COLO668 (cell line): ENCODE measurements around the gene TMEM117.
A peak's percentile ranks its signal among the peaks of the same experiment; 100 is the strongest.
"Not testable (repeated sequence)": the region's sequence is repeated elsewhere in the genome, so short reads cannot be mapped to it uniquely, and the experiment has no call there.

ENCODE experiments used
- DNase-seq: peaks from one replicate; lab custom pipeline; 2025; ENCODE audit not compliant: unreplicated experiment; lab: John Stamatoyannopoulos, UW

Gene TMEM117

DNA sequence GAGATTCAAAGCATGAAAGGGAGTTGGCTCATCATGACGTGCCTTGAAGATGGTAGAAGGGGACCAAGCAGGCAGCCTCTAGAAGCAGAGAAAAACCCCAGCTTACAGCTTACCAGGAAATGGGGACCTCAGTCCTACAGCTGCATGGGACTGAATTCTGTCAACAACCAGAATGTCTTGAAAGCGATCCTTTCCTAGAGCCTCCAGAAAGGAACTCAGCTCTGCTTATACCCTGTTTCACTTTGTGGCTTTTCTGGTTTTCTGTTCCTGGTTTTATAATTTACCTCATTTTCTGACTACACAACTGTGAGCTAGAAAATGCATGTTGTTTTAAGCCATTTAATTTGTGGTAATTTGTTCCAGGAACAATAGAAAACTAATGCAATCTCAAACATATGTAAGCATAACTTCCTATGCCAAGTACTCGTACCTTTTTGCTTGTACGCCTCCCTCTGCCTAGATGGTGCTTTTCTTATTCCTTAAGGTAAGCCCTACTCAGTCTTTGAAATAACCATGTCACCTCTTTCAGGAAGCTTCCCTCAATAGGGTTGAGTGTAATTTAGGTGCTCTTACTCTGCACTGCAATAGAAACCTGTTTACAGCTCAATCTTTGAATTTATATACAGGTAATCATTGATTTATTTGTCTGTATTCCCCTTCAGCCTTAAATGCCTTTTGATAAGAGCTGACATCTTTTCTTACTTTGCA is 348.8 kb downstream of the TMEM117 start:
- no peak for DNase-seq

DNA sequence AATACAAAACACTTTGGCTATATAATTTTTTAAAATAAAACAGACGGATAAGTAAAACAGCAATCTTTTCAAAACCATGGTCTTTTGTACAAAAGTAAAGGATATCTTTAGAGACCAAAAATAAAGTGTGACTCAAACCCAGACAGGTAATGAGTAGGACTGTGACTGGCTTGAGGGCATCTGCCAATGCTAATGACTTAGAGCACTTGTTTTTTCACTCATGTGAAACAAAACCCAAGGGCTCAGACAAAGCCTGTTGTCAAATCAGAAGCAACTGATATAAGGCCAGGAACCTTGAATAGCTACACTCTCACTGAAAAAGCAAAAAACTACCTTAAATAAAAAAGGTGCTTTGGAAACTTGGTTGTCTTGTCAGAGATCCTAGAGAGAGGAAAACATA is 357.4 kb downstream of the TMEM117 start:
- DNase-seq: peak; percentile 10

DNA sequence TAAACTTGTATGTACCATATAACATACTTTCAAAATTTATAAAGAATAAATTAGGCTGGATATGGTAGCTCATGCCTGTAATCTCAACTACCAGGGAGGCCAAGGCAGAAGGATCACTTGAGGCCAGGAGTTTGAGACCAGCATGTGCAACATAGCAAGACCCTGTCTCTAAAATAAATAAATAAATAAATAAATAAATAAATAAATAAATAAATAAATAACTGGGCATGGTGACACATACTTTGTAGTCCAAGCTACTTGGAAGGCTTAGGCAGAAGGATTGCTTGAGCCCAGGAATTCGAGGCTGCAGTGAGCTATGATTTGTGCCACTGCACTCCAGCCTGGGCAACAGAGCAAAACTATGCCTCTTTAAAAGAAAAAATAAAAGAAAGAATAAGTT is 359.8 kb downstream of the TMEM117 start:
- DNase-seq: not testable (repeated sequence)

DNA sequence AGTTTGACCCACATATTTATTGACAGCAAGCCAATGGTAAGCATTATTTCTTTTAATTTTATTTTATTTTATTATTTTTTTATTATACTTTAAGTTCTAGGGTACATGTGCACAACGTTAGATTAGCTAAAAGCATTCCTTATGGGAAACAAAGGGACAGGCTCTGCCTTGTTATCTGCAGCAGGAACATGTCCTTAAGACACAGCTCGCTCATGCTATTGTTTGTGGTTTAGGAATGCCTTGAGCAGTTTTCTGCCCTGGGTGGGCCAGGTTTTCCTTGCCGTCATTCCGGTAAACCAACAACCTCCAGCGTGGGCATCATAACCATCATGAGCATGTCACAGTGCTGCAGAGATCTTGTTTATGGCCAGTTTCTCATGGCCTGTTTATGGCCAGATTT is 370.2 kb downstream of the TMEM117 start:
- no peak for DNase-seq

DNA sequence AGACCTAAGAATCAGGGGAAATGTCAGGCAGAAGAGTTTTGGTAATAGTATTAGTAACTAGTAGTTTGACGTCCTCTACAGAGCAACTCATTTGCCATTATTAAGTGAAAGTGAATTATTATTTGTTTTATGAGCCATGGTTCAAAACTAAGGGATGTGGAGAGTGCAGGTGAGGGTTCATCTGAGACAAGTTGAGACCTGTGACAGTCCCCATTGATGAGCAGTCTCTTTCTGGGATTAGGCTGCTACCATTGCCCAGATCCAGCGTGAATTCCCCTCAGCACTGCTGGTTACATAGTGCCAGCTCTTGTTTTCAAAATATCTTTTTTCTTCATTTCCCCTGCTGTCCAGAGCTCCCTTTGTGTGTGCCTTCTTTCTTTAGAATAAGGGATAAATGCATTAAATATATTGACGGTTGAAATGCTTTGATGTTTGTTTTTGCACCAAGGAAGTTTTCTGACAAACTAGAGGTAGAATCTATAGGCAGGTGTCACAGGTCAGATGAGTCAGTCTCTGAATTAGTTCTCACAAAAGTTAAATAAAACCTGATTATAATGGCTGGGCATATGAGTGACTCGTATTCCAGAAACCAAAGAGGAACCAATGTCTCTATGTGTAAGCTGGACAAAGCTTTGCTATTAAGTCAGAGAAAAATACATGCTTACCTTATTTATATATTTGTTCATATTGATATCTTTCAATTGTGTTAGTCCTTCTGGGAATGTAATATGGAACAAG is 381.4 kb downstream of the TMEM117 start:
- no peak for DNase-seq

DNA sequence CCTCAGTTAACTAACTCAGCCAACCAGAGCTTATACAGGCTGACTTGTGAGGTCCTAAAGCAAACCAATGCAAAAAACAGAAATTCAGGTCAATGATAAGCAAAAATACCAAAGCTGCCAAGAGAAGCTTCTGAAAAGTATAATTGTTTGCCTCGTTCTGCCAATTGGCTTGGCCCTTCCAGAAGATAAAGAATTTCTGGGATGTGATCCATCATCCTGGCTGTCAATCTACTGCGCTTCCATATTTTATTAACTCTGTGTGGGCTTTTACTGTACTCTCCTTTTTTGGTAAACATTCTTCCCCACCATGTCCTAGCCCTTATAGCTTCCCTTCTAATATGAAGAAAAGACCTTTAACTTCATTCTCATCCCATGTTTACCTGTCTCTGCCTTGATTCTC is 387.9 kb downstream of the TMEM117 start:
- DNase-seq: no peak

DNA sequence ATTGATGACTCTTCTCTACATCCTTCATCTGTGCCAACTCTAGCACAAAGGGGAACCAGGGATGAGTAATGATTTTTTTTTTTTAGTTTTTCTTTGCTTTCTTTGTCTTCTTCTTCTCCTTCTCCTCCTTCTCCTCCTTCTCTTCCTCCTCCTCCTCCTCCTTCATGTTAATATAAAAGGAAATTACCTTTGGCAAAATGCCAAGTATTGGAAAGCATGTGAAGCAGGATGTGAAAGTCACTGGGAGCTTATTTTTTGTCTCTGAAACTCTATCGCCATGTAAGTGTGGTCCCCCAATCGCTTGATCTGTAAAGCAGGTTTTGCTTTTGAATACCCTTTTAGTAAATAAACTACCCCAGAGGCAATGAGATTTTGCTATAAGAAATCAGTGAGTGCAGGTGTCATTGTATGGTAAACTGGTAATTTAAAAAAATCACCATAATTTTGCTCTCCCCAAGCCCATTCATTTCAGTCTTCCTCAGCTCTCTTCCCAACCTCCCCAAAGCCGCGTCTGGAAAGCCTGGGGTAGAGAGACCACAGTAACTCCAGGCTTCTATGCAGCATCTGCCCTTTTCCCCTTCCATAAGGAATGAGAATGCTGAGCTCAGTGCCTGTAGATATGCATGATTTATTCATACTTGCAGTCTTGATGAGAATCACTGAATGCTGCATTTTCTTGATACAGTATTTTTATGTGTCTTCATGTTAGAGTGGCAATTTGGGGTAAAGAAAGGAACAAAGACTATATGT is 388.7 kb downstream of the TMEM117 start:
- no peak for DNase-seq

DNA sequence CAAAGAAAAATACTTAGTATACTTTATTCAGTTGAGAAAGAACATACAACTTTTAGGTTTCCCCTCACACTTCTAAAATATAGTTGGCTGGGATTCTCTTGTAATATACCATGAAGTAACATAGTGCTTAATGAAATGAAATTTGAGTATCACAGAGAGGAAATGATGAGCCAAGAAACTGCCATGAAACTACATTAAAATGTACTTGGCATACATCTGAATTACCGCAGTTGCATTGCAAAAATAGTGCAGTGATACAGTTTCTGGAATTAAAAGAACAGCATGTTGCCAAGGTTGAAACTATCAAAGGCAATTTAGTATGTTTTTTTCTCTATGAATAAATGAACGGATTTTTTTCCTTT is 389.2 kb downstream of the TMEM117 start:
- DNase-seq: no peak

DNA sequence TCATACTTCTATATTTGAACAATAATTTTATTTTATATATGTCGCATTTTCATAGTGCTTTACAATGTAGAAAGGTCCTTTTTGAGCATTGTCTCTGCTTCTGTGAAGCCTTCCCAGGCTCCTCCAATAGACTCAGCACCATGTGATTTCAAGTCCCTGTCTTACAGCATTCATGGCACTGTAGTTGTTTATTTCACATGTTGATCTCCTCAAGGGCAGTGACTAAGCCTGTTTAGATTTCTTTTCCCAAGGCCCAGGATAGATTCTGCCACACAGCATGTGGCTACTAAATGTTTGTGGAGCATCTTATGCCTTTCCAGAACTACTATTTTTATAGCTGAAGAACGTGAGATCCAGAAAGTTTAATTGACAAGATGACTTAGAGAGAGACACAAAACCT is 391.7 kb downstream of the TMEM117 start:
- DNase-seq: no peak

DNA sequence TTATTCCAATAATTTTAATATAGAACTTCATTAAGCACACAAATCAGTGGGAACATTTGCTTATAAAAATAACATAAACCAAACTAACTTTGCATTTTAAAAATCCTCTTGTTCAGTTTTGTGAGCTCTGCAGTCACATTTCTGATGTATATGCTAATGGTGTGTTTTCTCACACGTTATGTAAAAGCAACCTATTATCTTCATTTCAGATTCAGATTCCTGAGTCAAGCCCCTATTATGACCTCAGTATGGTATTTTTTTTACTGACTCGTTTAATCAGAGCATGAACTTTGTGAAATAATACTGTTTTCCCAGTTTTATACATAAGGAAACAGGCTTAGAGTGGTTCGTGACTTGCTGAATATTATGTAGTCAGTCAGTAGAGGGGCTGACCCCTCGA is 394.0 kb downstream of the TMEM117 start:
- DNase-seq: no peak

DNA sequence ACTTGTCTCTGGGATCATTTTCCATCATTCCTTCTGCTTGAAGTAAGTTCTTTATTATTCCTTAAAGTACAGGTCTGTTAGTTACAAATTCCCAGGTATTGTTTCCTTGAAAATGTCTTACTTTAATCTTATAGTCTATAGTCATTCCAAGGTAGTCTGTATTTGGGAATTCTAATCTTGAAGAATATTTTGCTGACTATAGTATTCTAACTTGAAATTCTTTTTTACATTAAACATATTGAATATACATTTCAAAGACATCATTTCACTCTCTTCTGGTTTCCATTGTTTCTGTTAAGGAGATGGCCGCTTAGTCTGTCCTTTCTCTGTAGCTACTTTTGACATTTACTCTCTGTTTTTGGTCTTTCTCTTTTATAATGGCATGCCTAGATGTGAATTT is 399.8 kb downstream of the TMEM117 start:
- no peak for DNase-seq

DNA sequence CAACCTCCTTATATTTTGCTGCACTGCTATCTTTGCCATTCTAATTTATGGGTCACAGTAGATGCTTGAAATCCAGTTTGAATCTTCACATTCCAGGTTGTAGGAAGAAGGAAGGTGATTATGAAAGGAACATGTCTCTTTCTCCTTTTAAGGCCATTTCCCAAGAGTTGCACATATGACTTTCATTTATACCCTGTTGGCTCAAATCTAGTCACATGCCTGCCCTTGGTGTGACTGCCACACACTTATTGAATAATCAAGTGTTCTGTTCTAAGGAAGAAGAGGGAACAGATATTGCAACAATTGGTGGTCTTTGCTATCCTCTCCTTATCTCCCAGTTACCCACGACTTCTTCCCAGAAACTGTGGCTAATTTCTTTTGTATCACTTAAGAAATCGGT is 404.3 kb downstream of the TMEM117 start:
- DNase-seq: no peak

DNA sequence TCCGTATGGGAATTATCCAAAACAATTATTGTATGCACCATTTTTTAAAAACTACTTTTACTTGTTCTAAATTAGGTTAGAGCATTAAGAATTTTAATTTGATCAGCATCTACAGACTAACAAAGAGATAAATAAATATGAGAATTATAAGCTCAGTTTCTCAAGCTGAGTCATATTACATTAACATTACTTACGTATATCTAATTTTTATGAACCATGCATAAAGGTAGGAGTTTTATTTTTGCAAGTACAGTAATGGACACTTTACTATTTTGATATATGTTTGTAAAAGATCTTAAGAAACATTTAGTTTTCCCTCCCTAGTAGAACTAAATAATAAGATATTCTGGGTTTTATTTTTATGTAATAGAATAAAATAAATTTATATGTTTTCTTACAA is 410.1 kb downstream of the TMEM117 start:
- DNase-seq: no peak

DNA sequence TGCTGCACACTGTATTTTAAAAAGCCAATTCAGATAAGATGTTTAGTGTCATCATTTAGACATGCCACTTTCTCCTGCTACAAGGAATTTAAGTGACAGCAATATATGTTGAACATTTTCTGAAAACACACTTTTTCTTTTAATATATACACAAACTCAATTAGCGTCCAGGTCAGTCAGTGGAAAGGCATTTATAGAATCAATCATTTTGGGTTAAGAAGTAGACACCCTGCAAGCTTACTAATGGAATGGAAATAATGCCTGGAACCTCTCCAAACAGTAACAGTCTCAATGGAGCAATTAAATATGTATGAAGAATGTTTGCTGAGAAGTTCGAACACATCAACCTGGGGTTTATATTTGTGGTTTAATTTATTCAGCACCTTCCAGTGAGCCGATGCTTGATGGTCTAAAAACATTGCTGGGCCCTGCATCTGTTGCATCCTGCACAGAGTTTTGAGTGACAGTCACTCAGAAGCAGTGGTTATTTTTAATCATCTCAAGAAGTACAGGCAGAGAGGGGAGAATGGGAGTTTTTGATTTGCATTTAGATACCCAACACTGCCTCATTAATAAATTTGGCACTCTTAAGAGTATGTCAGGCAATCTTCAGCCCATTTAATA is 410.7 kb downstream of the TMEM117 start:
- no peak for DNase-seq

DNA sequence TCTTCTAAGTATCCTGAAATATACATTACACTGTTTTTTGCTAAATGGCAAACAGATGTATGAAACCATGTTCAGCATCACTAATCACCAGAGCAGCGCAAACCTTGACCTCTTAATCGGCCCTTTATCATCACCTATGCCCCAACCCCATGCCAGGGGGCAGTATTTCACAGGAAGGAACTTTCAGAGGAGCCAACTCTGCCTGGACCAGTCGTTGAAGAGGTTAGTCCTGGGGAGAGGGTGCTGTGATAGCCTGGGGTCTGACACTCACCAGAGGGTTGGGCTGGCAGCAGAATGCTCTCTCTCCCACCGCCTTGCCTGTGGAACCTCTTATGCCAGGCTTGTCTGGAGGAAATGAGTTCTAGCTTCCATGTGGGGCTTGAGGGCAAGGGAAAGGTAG is 411.7 kb downstream of the TMEM117 start:
- no peak for DNase-seq

DNA sequence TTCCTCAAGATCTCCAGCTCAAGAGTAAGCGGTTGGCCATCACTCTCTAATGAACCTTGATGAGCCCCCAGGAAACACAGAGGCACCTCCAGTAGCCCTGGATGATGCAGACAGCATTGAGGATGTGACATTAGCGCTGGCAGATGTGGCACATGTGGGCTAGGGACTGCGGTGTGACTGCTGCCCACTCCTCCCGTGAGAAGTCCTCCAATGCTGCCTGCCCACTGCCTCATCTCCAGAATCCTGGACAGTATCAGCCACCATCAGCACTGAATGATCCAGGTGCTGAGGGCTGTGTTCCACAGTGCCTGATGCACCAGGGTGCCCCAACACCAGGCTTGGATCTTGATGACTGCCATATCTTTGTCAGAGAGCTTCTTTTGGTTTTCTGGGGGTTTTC is 412.6 kb downstream of the TMEM117 start:
- no peak for DNase-seq

DNA sequence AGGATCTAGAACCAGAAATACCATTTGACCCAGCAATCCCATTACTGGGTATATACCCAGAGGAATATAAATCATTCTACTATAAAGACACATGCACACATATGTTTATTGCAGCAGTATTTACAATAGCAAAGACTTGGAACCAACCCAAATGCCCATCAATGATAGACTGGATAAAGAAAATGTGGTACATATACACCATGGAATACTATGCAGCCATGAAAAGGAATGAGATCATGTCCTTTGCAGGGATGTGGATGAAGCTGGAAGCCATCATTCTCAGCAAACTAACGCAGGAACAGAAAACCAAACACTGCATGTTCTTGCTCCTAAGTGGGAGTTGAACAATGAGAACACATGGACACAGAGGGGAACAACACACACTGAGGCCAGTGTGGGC is 414.6 kb downstream of the TMEM117 start:
- DNase-seq: not testable (repeated sequence)

DNA sequence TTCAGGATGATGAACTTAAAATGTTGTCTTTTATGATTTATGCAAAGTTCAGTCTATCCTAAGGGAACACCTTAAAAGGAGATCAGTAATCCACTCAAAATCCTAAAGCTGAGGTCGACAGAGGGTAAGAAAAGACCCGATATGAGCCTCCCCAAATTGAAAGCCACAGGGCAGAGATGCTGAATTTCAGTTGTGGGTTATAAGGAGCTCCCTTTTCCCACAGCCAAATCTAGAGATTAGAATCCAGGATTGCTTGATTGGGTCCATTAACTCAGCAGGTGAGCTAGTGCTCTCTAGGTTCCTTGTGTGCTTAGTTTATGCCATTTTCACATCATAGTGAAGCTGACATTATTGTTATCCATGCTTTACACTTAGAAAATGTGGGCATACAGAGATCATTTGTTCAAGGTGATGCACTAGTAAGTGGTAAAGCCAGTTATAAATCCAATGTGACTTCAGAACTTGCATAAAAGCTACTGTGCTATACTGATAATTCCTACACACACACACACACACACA is 417.5 kb downstream of the TMEM117 start:
- DNase-seq: no peak

DNA sequence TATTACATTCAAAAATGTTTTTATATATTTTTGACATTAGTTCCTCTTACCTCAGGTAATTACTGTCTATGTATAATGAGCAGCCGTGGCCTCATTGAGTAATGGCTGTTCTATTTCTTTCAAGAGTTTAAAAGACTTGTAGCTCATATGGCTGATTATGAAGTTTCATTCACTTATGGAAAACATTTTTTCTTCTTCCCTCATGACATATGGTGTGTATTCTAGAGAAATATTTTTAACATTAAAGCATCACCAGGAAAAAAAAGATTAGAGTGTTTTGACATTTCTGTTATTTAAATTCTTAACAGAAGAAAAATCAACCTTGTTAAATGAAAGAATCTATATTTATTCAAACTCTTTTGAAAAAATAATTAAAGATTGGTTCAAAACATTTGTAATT is 422.4 kb downstream of the TMEM117 start:
- DNase-seq: no peak

DNA sequence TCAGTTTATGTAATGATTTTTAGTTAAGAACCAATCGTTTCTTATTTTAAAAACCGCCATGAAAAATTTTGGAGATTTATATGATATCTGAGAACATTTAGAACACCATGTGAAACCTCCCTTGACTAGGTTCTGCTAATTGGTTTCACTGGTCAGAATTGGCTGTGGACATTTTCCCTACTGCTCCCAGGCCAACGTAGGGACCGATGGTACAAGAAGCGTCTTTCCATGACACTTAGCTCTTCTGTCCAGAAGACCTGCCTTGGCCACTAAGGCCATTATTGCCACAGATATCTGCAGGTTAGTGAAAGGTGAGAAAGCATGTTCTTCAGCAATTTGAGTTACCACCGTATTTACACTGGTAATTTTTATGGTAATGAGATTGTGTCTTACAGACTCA is 424.0 kb downstream of the TMEM117 start:
- DNase-seq: no peak

DNA sequence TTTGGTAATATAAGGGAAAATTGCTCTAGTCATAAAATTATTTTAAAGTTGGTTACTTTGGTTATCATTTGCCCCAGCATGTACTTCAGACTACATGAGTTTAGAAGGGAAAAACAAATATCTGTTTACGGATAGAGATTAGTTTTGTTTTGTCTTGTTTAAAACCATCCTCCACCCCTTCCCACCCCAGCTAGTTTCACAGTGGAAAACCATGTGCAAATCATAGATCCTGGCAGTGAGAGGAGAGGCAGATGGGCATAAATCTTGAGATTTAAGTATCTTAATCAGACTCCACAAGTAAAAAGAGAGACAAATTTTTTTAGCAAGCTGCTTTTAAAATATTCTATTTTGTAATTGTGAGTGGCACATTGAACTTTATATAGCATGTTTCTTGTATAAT is 424.7 kb downstream of the TMEM117 start:
- DNase-seq: no peak
